ENCODE measurements around the gene PLS1. TPM values are rescaled to one million over a fixed set of nuclear protein-coding genes. Genes with fewer than 3 reads are reported as not detected.
"Not testable (repeated sequence)": the region's sequence is repeated elsewhere in the genome, so short reads cannot be mapped to it uniquely, and the experiment has no call there.

PLS1 gene
- polyA plus RNA-seq, 1 of the 3 experiments (the other 2 are of a cell fraction), result 2.9 TPM

DNA sequence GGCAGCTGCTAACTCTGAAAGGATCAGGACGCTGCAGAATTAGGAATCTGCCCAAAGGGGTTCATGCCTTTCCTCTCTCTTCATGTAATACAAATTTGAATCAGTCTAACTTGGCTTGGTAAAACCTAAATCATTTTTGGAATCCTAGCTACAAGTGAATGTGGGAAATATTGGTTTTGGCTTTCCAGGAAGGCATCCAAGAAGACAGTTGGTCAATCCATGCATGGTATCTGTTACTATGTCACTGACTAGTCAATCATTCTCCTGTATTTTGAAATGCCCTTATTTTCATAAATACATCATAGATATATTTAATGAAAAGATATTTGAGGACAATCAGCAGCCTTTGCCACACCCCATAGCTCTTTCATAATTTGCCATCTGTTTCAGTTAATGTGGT, 7.5 kb upstream of the PLS1 start (continued):
- TF ChIP-seq, protein P1, sequence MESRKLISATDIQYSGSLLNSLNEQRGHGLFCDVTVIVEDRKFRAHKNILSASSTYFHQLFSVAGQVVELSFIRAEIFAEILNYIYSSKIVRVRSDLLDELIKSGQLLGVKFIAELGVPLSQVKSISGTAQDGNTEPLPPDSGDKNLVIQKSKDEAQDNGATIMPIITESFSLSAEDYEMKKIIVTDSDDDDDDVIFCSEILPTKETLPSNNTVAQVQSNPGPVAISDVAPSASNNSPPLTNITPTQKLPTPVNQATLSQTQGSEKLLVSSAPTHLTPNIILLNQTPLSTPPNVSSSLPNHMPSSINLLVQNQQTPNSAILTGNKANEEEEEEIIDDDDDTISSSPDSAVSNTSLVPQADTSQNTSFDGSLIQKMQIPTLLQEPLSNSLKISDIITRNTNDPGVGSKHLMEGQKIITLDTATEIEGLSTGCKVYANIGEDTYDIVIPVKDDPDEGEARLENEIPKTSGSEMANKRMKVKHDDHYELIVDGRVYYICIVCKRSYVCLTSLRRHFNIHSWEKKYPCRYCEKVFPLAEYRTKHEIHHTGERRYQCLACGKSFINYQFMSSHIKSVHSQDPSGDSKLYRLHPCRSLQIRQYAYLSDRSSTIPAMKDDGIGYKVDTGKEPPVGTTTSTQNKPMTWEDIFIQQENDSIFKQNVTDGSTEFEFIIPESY (IDR thresholded peaks at IDR 0.05; ENCODE audit: borderline replicate concordance, low read depth), result no peak
- TF ChIP-seq, protein P2, sequence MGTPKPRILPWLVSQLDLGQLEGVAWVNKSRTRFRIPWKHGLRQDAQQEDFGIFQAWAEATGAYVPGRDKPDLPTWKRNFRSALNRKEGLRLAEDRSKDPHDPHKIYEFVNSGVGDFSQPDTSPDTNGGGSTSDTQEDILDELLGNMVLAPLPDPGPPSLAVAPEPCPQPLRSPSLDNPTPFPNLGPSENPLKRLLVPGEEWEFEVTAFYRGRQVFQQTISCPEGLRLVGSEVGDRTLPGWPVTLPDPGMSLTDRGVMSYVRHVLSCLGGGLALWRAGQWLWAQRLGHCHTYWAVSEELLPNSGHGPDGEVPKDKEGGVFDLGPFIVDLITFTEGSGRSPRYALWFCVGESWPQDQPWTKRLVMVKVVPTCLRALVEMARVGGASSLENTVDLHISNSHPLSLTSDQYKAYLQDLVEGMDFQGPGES (IDR thresholded peaks at IDR 0.05; ENCODE audit: low read depth, low read length), result no peak
- TF ChIP-seq CHD2 (IDR thresholded peaks at IDR 0.05; ENCODE audit: low read length, partially characterized antibody), result no peak
- TF ChIP-seq MXI1 (IDR thresholded peaks at IDR 0.05; ENCODE audit: low read depth, low read length), result no peak
- no peak for TF ChIP-seq NRF1 (IDR thresholded peaks at IDR 0.05; ENCODE audit: low read depth, low read length)

DNA sequence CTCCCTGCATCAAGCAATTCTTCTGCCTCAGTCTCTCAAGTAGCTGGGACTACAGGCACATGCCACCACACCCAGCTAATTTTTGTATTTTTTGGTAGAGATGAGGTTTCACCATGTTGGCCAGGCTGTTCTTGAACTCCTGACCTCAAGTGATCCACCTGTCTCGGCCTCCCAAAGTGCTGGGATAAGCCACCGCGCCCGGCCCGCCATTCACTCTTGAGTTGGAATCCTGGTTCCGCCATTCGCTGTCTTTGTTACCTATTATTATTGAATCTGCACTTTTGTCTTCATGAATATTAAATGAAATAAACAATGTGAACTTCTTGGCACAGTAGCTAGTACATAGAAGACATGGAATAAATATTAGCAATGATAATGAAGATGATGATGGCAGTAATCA, 3.9 kb upstream of the PLS1 start:
- 92% methylated on average over 7 of the region's 7 CpGs for WGBS (ENCODE audit: low lambda C conversion rate)
- H3K9ac ChIP-seq; H3K79me2 ChIP-seq (ENCODE audit: insufficient read depth); H3K27me3 ChIP-seq (ENCODE audit: insufficient read depth); H3K9me3 ChIP-seq; H3K4me3 ChIP-seq (ENCODE audit: low read depth in 2 of 2, low read length in 1 of 2); H3K27ac ChIP-seq (ENCODE audit: low read depth in 2 of 2, low read length in 1 of 2); H2AFZ ChIP-seq (ENCODE audit: low read depth); H3K4me1 ChIP-seq (ENCODE audit: control insufficient read depth in 1 of 2, insufficient read depth in 2 of 2, low read depth in 1 of 2, low read length in 1 of 2); H4K20me1 ChIP-seq (ENCODE audit: insufficient read depth); H3K4me2 ChIP-seq; H3K36me3 ChIP-seq (replicated peaks in 1 of 2; ENCODE audit: control insufficient read depth in 1 of 2, insufficient read depth in 2 of 2, low read length in 1 of 2); H3K9me2 ChIP-seq; DNase-seq: not testable (repeated sequence)
- peaks cover 10% of the 10 kb centered on the region for H3F3A ChIP-seq (replicated peaks; ENCODE audit: insufficient read depth)
- ChIA-PET CTCF (interaction anchor here (0.9 to 1.6 kb wide), 3 partner anchors 9 to 236 kb away, joined by 3 to 4 read pairs (median 3); no protein-coding TSS in a partner anchor), POLR2A (interaction anchor here (1.0 kb wide), 1 partner anchor 14 kb away, joined by 3 read pairs; the partner anchor contains the start of gene ATR)

DNA sequence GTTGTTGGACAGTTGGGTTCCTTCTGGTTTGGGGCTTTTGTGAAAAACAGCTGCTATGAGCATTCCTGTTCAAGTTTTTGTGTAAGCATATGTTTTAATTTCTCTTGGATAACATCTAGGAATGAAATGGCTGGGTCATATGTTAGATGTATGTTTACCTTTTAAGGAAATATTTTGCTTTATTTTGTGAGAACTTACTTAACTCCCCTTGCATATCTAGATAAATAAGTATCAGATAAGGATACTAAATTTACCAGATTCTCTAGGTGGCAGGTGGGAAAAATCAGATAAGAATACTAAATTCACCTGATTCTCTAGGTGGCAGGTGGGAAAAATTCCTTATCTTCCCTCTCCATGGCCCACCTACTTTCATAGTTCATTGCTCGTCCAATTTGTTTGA, 1.1 kb upstream of the PLS1 start:
- Histone ChIP-seq H3F3A (replicated peaks; ENCODE audit: insufficient read depth) (peaks cover 10% of the 10 kb centered on the region), H3K4me1 (ENCODE audit: control insufficient read depth in 1 of 2, insufficient read depth in 2 of 2, low read depth in 1 of 2, low read length in 1 of 2) (peaks cover 5 to 7% of the 10 kb centered on the region in 2 experiments; a peak in 3 of 4 replicates), H3K9me3 (no peaks in the 10 kb centered on the region), H3K4me2 (peak overlapping the region; percentile 84), H3K9me2 (no peaks in the 10 kb centered on the region), H3K27me3 (ENCODE audit: insufficient read depth) (no peaks in the 10 kb centered on the region), H2AFZ (ENCODE audit: low read depth) (peak overlapping the region; percentile 92), H4K20me1 (ENCODE audit: insufficient read depth) (no peaks in the 10 kb centered on the region), H3K27ac (ENCODE audit: low read depth in 2 of 2, low read length in 1 of 2) (peak overlapping the region in 1 of 2 experiments; percentile 77; a peak in 2 of 4 replicates), H3K36me3 (replicated peaks in 1 of 2; ENCODE audit: control insufficient read depth in 1 of 2, insufficient read depth in 2 of 2, low read length in 1 of 2) (no peaks in the 10 kb centered on the region), H3K4me3 (ENCODE audit: low read depth in 2 of 2, low read length in 1 of 2) (peak overlapping the region in 1 of 2 experiments; percentile 76; a peak in 1 of 4 replicates), H3K79me2 (ENCODE audit: insufficient read depth) (no peaks in the 10 kb centered on the region), H3K9ac (peak overlapping the region; percentile 73; the same call in 1 of the 2 replicates)
- no peak for DNase-seq
- TF ChIP-seq POLR2AphosphoS5 (IDR thresholded peaks at IDR 0.05; ENCODE audit: low read depth, low read length) (no peak), ELF1 (IDR thresholded peaks at IDR 0.05) (no peak), GATA2 (CRISPR knock-in tag; IDR thresholded peaks at IDR 0.05) (no peak), RCOR1 (IDR thresholded peaks at IDR 0.05; ENCODE audit: low read length) (no peak), MEF2A (IDR thresholded peaks at IDR 0.05; ENCODE audit: borderline replicate concordance, low read depth) (no peak), YY1 (IDR thresholded peaks at IDR 0.05; ENCODE audit: low read depth) (no peak), SIN3A (IDR thresholded peaks at IDR 0.05; ENCODE audit: borderline replicate concordance, low read depth, low read length) (no peak), EP300 (IDR thresholded peaks at IDR 0.05; ENCODE audit: borderline replicate concordance in 1 of 2, low read depth in 1 of 2, low read length in 1 of 2) (no peak), SMC3 (IDR thresholded peaks at IDR 0.05; ENCODE audit: low read depth, low read length) (no peak)
- ChIA-PET CTCF (interaction anchor here (1.5 kb wide), 1 partner anchor 400 kb away, joined by 4 read pairs; no protein-coding TSS in a partner anchor), POLR2A (no interaction called here)
- 58% methylated on average over 1 of the region's 1 CpG for WGBS (ENCODE audit: low lambda C conversion rate)

Measured in SK-N-SH (cell line).